ENCODE results near the gene PALM. TPM values are rescaled to one million over a fixed set of nuclear protein-coding genes. Genes with fewer than 3 reads are reported as not detected.
"Not testable (repeated sequence)": the region's sequence is repeated elsewhere in the genome, so short reads cannot be mapped to it uniquely, and the experiment has no call there.

The PALM gene
- total and polyA plus RNA-seq, 2 experiments from 2014 or later = 22.1 to 27.2 TPM

DNA sequence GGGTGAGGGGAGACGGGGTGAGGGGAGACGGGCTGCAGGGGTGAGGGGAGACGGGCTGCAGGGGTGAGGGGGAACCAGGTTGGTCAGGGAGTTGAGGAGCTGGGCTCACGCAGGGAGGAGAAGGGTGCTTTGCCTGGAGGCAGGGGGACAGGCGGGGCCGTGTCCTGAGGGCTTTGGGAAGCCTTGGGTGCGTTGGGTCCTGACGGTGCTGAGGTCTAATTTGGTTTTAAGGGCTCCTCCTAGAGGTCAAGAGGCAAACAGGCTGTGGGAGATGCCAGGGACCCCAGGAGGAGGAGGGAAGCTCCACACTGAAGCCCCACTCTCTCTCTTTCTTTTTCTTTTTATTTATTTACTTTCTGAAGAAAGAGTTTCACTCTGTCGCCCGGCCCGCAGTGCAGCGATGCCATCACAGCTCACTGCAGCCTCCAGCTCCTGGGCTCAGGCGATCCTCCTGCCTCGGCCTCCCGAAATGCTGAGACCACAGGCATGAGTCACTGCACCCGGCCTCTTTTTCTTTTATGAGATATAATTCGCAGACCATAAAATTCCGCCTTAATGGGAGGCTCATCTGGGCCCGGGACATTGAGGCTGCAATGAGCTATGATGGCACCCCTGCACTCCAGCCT lies 32.9 kb downstream of the PALM start:
- peaks cover 11% of the 10 kb centered on the region for H3K4me1 ChIP-seq (ENCODE audit: insufficient read depth)
- no peak overlapping the region for H3K4me2 ChIP-seq
- H3K79me2 ChIP-seq = no peaks in the 10 kb centered on the region
- H3K36me3 ChIP-seq (replicated peaks; ENCODE audit: insufficient read depth, low read depth) = no peaks in the 10 kb centered on the region
- DNase-seq (ENCODE audit: low spot score) = no peak
- no peaks in the 10 kb centered on the region for H3K9me3 ChIP-seq (ENCODE audit: low read depth)
- 86% methylated on average over 12 of the region's 19 CpGs for WGBS (ENCODE audit: low lambda C conversion rate, missing lambda C conversion rate)
- no peak overlapping the region for H2AFZ ChIP-seq
- no peaks in the 10 kb centered on the region for H3K9me2 ChIP-seq (replicated peaks; ENCODE audit: insufficient read depth)
- H3K27ac ChIP-seq = no peak overlapping the region
- no peak overlapping the region for H3K4me3 ChIP-seq
- H3K27me3 ChIP-seq = no peaks in the 10 kb centered on the region
- no peak for TF ChIP-seq EZH2phosphoT487 (IDR thresholded peaks at IDR 0.05; ENCODE audit: low read depth, severe bottlenecking, unreplicated experiment)
- TF ChIP-seq, protein P1, sequence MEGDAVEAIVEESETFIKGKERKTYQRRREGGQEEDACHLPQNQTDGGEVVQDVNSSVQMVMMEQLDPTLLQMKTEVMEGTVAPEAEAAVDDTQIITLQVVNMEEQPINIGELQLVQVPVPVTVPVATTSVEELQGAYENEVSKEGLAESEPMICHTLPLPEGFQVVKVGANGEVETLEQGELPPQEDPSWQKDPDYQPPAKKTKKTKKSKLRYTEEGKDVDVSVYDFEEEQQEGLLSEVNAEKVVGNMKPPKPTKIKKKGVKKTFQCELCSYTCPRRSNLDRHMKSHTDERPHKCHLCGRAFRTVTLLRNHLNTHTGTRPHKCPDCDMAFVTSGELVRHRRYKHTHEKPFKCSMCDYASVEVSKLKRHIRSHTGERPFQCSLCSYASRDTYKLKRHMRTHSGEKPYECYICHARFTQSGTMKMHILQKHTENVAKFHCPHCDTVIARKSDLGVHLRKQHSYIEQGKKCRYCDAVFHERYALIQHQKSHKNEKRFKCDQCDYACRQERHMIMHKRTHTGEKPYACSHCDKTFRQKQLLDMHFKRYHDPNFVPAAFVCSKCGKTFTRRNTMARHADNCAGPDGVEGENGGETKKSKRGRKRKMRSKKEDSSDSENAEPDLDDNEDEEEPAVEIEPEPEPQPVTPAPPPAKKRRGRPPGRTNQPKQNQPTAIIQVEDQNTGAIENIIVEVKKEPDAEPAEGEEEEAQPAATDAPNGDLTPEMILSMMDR (IDR thresholded peaks at IDR 0.05; ENCODE audit: poor library complexity) = no peak
- TF ChIP-seq EZH2 (IDR thresholded peaks at IDR 0.05; ENCODE audit: borderline replicate concordance) = no peak
- H4K20me1 ChIP-seq (ENCODE audit: insufficient read depth, poor library complexity, severe bottlenecking) = no peaks in the 10 kb centered on the region

DNA sequence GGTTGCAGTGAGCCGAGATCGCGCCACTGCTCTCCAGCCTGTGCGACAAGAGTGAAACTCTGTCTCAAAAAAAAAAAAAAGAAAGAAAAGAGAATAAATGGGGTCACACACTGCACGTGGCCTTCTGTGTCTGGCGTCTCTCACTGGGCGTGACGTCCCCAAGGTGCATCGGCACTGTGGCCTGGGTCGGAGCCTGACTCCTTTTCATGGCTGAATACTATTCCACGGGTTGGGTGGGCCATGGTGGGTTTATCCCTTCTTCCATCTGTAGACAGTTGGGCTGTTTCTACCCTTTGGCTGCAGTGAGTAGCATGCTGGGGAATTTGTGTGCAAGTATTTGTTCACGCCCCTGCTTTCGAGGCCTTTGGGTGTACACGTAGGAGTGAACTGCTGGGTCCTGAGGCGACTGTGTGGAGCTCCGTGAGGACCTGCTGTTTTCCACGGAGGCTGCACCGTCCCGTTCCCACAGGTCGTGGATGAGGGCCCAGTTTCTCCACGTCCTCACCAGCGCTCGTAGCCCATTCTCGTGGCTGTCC lies 33.9 kb downstream of the PALM start:
- Histone ChIP-seq H3K4me2 (no peak overlapping the region), H3K4me3 (no peak overlapping the region), H3K36me3 (replicated peaks; ENCODE audit: insufficient read depth, low read depth) (no peaks in the 10 kb centered on the region), H2AFZ (no peak overlapping the region), H3K4me1 (ENCODE audit: insufficient read depth) (peaks cover 11% of the 10 kb centered on the region), H3K9me2 (replicated peaks; ENCODE audit: insufficient read depth) (no peaks in the 10 kb centered on the region), H3K79me2 (no peaks in the 10 kb centered on the region), H3K9me3 (ENCODE audit: low read depth) (no peaks in the 10 kb centered on the region), H3K27me3 (no peaks in the 10 kb centered on the region), H4K20me1 (ENCODE audit: insufficient read depth, poor library complexity, severe bottlenecking) (no peaks in the 10 kb centered on the region), H3K27ac (peak overlapping the region; percentile 69)
- TF ChIP-seq, protein P1 (IDR thresholded peaks at IDR 0.05; ENCODE audit: poor library complexity) = no peak
- TF ChIP-seq EZH2phosphoT487 (IDR thresholded peaks at IDR 0.05; ENCODE audit: low read depth, severe bottlenecking, unreplicated experiment) (no peak), EZH2 (IDR thresholded peaks at IDR 0.05; ENCODE audit: borderline replicate concordance) (no peak)
- no peak for DNase-seq (ENCODE audit: low spot score)
- 97% methylated on average over 21 of the region's 24 CpGs for WGBS (ENCODE audit: low lambda C conversion rate, missing lambda C conversion rate)

DNA sequence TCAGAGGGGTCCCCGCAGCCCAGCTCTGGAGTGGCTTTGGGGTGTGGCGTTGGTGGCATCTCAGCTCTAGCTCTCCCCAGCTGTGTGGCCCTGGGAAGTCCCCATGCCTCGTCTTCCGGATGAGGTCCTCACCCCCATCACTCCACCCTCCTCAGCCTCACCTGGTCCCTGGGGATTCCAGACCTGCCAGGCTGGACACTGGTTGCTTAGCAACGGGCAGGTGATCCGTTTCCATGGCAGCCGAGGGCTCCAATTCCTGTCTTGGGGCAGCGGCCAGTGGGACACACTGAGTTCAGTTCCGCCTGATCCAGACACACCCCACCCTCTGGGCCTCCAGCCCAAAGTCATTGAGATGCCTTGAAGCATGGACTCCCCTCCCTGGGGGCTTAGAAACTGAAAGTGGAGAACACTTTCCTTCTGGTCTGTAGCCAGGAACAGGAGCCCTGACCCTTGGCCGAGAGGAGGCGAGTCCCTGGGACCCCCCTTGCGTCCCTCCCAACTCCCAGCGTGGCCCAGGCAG lies 34.5 kb downstream of the PALM start:
- Histone ChIP-seq H3K27me3 (no peaks in the 10 kb centered on the region), H2AFZ (no peak overlapping the region), H3K27ac (peak overlapping the region; percentile 69), H3K9me3 (ENCODE audit: low read depth) (no peaks in the 10 kb centered on the region), H3K4me2 (no peak overlapping the region), H3K4me3 (no peak overlapping the region), H3K9me2 (replicated peaks; ENCODE audit: insufficient read depth) (no peaks in the 10 kb centered on the region), H4K20me1 (ENCODE audit: insufficient read depth, poor library complexity, severe bottlenecking) (no peaks in the 10 kb centered on the region), H3K4me1 (ENCODE audit: insufficient read depth) (peaks cover 6% of the 10 kb centered on the region), H3K79me2 (no peaks in the 10 kb centered on the region), H3K36me3 (replicated peaks; ENCODE audit: insufficient read depth, low read depth) (no peaks in the 10 kb centered on the region)
- WGBS (ENCODE audit: low lambda C conversion rate, missing lambda C conversion rate) = 78% methylated on average over 13 of the region's 13 CpGs
- peak; percentile 68 for DNase-seq (ENCODE audit: low spot score)
- TF ChIP-seq, protein P1 (IDR thresholded peaks at IDR 0.05; ENCODE audit: poor library complexity) = no peak
- TF ChIP-seq EZH2phosphoT487 (IDR thresholded peaks at IDR 0.05; ENCODE audit: low read depth, severe bottlenecking, unreplicated experiment) (no peak), EZH2 (IDR thresholded peaks at IDR 0.05; ENCODE audit: borderline replicate concordance) (no peak)

DNA sequence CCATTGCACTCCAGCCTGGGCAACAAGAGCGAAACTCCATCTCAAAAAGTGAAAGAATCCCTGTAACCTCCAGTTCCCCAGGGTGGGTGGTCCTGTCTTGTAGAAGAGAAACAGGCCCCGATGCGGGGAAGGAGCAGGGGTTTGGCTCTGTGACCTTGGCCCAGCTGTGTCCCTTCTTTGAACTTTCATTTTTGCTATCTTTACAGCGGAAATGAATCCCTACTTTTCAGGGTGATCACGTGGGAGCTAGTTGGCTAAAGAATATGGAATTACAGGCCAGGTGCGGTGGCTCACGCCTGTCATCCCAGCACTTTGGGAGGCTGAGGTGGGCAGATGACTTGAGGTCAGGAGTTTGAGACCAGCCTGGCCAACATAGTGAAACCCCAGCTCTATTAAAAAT lies 36.4 kb downstream of the PALM start:
- 54% methylated on average over 7 of the region's 7 CpGs for WGBS (ENCODE audit: low lambda C conversion rate, missing lambda C conversion rate)
- not testable (repeated sequence) for H3K9me3 ChIP-seq (ENCODE audit: low read depth); DNase-seq (ENCODE audit: low spot score); H2AFZ ChIP-seq; H3K9me2 ChIP-seq (replicated peaks; ENCODE audit: insufficient read depth); H3K4me1 ChIP-seq (ENCODE audit: insufficient read depth); H3K36me3 ChIP-seq (replicated peaks; ENCODE audit: insufficient read depth, low read depth); H3K27ac ChIP-seq; H3K79me2 ChIP-seq; H3K4me2 ChIP-seq; H3K4me3 ChIP-seq; H3K27me3 ChIP-seq; H4K20me1 ChIP-seq (ENCODE audit: insufficient read depth, poor library complexity, severe bottlenecking)
